Endothelial cell of umbilical vein (primary cell): ENCODE data around the gene EPHA8. TPM values are rescaled to one million over a fixed set of nuclear protein-coding genes. Genes with fewer than 3 reads are reported as not detected.

Experiments
- BruUV-seq: library from RNA; stranded (reverse); fragments of 400-500 nt; replicated peaks from 2 replicates; lab custom pipeline; 2021; lab: Mats Ljungman, UMichigan
- CTCF ChIA-PET: fragments of 300-600, 350-600 bp; sonication (Branson Sonifier 250); formaldehyde crosslinking; loops from one replicate; lab custom pipeline; 2021; ENCODE audit warnings: antibody characterized with exemption, inconsistent platforms; lab: Charles Lee
- POLR2A ChIA-PET: fragments of 300-600, 350-600 bp; sonication (Branson Sonifier 250); formaldehyde crosslinking; loops from one replicate; lab custom pipeline; 2021; ENCODE audit warnings: antibody characterized with exemption, inconsistent platforms; lab: Charles Lee
- DNase-seq: peaks from one replicate; pipeline ENCODE4 v3.0.0-alpha.2; 2011; ENCODE audit warnings: low read depth, low spot score
- FAIRE-seq: peaks from 2 replicates; lab custom pipeline; 2011; peaks lifted over from hg19 to GRCh38; lab: Jason Lieb, UNC
- H2AFZ ChIP-seq: 2 replicates; pipeline ENCODE4 v1.6.0; 2012; ENCODE audit warnings: low read depth, low read length, control low read depth, inconsistent platforms
- H3K27ac ChIP-seq: 2 replicates; pipeline ENCODE4 v1.5.1; 2011; ENCODE audit warnings: low read depth, mild to moderate bottlenecking, control low read depth, low read length, moderate library complexity; ENCODE audit not compliant: insufficient read depth
- H3K27me3 ChIP-seq, 2 experiments: 2 replicates each; pipeline versions ENCODE4 v1.6.0 to v1.6.1; 2011; ENCODE audit warnings: low read length in 2 of 2, mixed read lengths in 1 of 2; ENCODE audit not compliant: control insufficient read depth in 2 of 2, insufficient read depth in 2 of 2
- H3K36me3 ChIP-seq, 2 experiments: 2 replicates in 1 of 2; 3 replicates in 1 of 2; pipeline ENCODE4 v1.5.1; 2011; ENCODE audit warnings: low read length in 2 of 2, mild to moderate bottlenecking in 1 of 2, moderate library complexity in 1 of 2; ENCODE audit not compliant: control insufficient read depth in 2 of 2, insufficient read depth in 2 of 2; ENCODE audit errors: extremely low read depth in 1 of 2
- H3K4me1 ChIP-seq: 3 replicates; pipeline ENCODE4 v1.5.1; 2011; ENCODE audit warnings: mild to moderate bottlenecking, low read length; ENCODE audit not compliant: control insufficient read depth, insufficient read depth; ENCODE audit errors: extremely low read depth
- H3K4me2 ChIP-seq: 2 replicates; pipeline ENCODE4 v1.6.1; 2011; ENCODE audit warnings: low read length, control low read depth, mixed read lengths; ENCODE audit not compliant: insufficient read depth
- H3K4me3 ChIP-seq, 3 experiments: fragments of 200-600 bp in 1 of 3; sonication (generic), shearing (Covaris generic) in 1 of 3; replicated peaks in 1 of 3; 2 replicates each; pipeline ENCODE4 v1.5.1; 2011 to 2016; ENCODE audit warnings: control low read depth in 3 of 3, low read length in 3 of 3, mild to moderate bottlenecking in 2 of 3, inconsistent platforms in 1 of 3, low read depth in 1 of 3, moderate library complexity in 1 of 3; ENCODE audit not compliant: insufficient read depth in 1 of 3
- H3K79me2 ChIP-seq: 2 replicates; pipeline ENCODE4 v1.6.0; 2012; ENCODE audit warnings: low read length, inconsistent platforms; ENCODE audit not compliant: control insufficient read depth, insufficient read depth
- H3K9ac ChIP-seq: replicated peaks from 2 replicates; pipeline ENCODE3; 2011; ENCODE audit warnings: low read length, control low read depth; ENCODE audit not compliant: insufficient read depth; ENCODE audit errors: extremely low read depth
- H3K9me1 ChIP-seq: replicated peaks from 3 replicates; pipeline ENCODE4 v1.6.0; 2011; ENCODE audit warnings: mild to moderate bottlenecking, low read length; ENCODE audit not compliant: control insufficient read depth, insufficient read depth; ENCODE audit errors: extremely low read depth
- H3K9me3 ChIP-seq: replicated peaks from 2 replicates; pipeline ENCODE4 v1.5.1; 2012; ENCODE audit warnings: low read length, inconsistent platforms; ENCODE audit not compliant: control insufficient read depth, insufficient read depth
- H4K20me1 ChIP-seq: replicated peaks from 2 replicates; pipeline ENCODE3; 2011; ENCODE audit warnings: mild to moderate bottlenecking, low read length; ENCODE audit not compliant: control insufficient read depth, insufficient read depth; ENCODE audit errors: extremely low read depth
- CTCF ChIP-seq, 2 donors: IDR thresholded peaks; 1 replicate in 1 of 2; 2 replicates in 1 of 2; pipeline ENCODE4 v1.5.1; 2011; ENCODE audit warnings: low read length in 2 of 2, mild to moderate bottlenecking in 2 of 2, moderate library complexity in 2 of 2, control low read depth in 1 of 2, inconsistent platforms in 1 of 2, low read depth in 1 of 2; ENCODE audit not compliant: insufficient read depth in 1 of 2; ENCODE audit errors: extremely low read depth in 1 of 2
- EZH2 ChIP-seq: IDR thresholded peaks from 2 replicates; pipeline ENCODE4 v1.6.1; 2012; ENCODE audit warnings: borderline replicate concordance, low read depth, mild to moderate bottlenecking, moderate library complexity, low read length, inconsistent platforms; ENCODE audit not compliant: severe bottlenecking
- FOS ChIP-seq: IDR thresholded peaks from 2 replicates; pipeline ENCODE4 v1.6.1; 2011; ENCODE audit warnings: mild to moderate bottlenecking, low read length, moderate library complexity, borderline replicate concordance; ENCODE audit not compliant: insufficient read depth
- GATA2 ChIP-seq: IDR thresholded peaks from 2 replicates; pipeline ENCODE4 v1.7.0; 2011; ENCODE audit warnings: low read depth, mild to moderate bottlenecking, moderate library complexity, mixed read lengths, low read length; ENCODE audit not compliant: insufficient read length, insufficient read depth
- JUN ChIP-seq: IDR thresholded peaks from 2 replicates; pipeline ENCODE4 v1.6.1; 2011; ENCODE audit warnings: borderline replicate concordance, low read depth; ENCODE audit not compliant: insufficient read length, insufficient read depth
- MAX ChIP-seq: IDR thresholded peaks from 2 replicates; pipeline ENCODE4 v1.6.1; 2011; ENCODE audit not compliant: insufficient read depth, insufficient read length
- MYC ChIP-seq: IDR thresholded peaks from one replicate; pipeline ENCODE4 v1.6.1; 2011; ENCODE audit warnings: mild to moderate bottlenecking, low read depth, low read length
- POLR2A ChIP-seq: IDR thresholded peaks from 2 replicates; pipeline ENCODE4 v1.6.1; 2012; ENCODE audit warnings: low read depth, mild to moderate bottlenecking, control low read depth, low read length
- POLR2AphosphoS5 ChIP-seq: IDR thresholded peaks from 2 replicates; pipeline ENCODE4 v1.6.1; 2012; ENCODE audit warnings: low read depth, mild to moderate bottlenecking, control low read depth, low read length, moderate library complexity; ENCODE audit not compliant: insufficient read depth
- dilution Hi-C: fragments of 300-500 bp; cut with MboI; formaldehyde crosslinking; loops from one replicate; pipeline ENCODE4 v1.15.0; 2019; ENCODE audit warnings: low sequenced_read_pairs; ENCODE audit not compliant: extremely low pct_ligation_motif_present
- intact Hi-C: fragments of 100-400 bp; cut with micrococcal nuclease; formaldehyde crosslinking; loops from one replicate; pipeline ENCODE4 v1.10.0; 2022
- polyA plus RNA-seq, 4 experiments: library from polyadenylated mRNA; depleted of rRNA in 3 of 4; stranded (reverse) in 3 of 4; unstranded in 1 of 4; fragments of >200 nt; gene quantifications; 2 replicates each; pipeline versions ENCODE4 v1.2.1 to v1.2.3, GENCODE V29; 2011 to 2012; ENCODE audit warnings: missing spikeins in 1 of 4
- total RNA-seq: library from RNA; stranded (reverse); gene quantifications from 2 replicates; pipeline ENCODE4 v1.2.3, GENCODE V29; 2021

Gene EPHA8
- total and polyA plus RNA-seq, 2 donors (not counting 3 experiments of a cell fraction or from before 2014, with no cell fraction given), result not detected

GRCh38 chr1:22608361-22608760, 45.1 kb downstream of the EPHA8 start:
- no peaks in the 10 kb centered on the region for H3K4me1 ChIP-seq
- no peak for FAIRE-seq
- CTCF ChIA-PET, result no interaction called here
- no peaks in the 10 kb centered on the region for H3K9me3 ChIP-seq
- H3K9me1 ChIP-seq, result no peaks in the 10 kb centered on the region
- dilution Hi-C loops (no loop called here), intact Hi-C loops (no loop called here)
- no TSS peak for BruUV-seq
- no peaks in the 10 kb centered on the region for H4K20me1 ChIP-seq
- no peak overlapping the region for H3K27ac ChIP-seq
- POLR2A ChIA-PET, result no interaction called here
- peaks cover 11 to 14% of the 10 kb centered on the region in 2 experiments for H3K27me3 ChIP-seq
- no peaks in the 10 kb centered on the region for H3K79me2 ChIP-seq
- no peak for DNase-seq
- H3K4me3 ChIP-seq, result no peak overlapping the region
- H3K9ac ChIP-seq, result no peak overlapping the region
- H3K4me2 ChIP-seq, result no peak overlapping the region
- no peak overlapping the region for H2AFZ ChIP-seq
- TF ChIP-seq CTCF (IDR thresholded peaks at IDR 0.05; ENCODE audit: extremely low read depth in 1 of 2, insufficient read depth in 1 of 2, low read depth in 1 of 2, low read length in 2 of 2) (no peak), MYC (no peak), EZH2 (no peak), JUN (no peak), POLR2AphosphoS5 (no peak), FOS (no peak), MAX (no peak), GATA2 (no peak), POLR2A (no peak)
- no peaks in the 10 kb centered on the region for H3K36me3 ChIP-seq
